C4-2B (cell line): ENCODE results near the gene CLEC9A.

Experiments used
- ZFX ChIP-seq: fragments of 450-650 bp; IDR thresholded peaks from 2 replicates; pipeline ENCODE4 v1.6.1; 2017
- TF ChIP-seq, protein P1 (sequence below): fragments of 450-650 bp; conservative IDR thresholded peaks from 2 replicates; pipeline ENCODE4 v1.5.1; 2017; ENCODE audit warnings: mild to moderate bottlenecking

GRCh38 chr12:10095971-10096370 is 65.5 kb downstream of the CLEC9A start:
- TF ChIP-seq, protein P1, sequence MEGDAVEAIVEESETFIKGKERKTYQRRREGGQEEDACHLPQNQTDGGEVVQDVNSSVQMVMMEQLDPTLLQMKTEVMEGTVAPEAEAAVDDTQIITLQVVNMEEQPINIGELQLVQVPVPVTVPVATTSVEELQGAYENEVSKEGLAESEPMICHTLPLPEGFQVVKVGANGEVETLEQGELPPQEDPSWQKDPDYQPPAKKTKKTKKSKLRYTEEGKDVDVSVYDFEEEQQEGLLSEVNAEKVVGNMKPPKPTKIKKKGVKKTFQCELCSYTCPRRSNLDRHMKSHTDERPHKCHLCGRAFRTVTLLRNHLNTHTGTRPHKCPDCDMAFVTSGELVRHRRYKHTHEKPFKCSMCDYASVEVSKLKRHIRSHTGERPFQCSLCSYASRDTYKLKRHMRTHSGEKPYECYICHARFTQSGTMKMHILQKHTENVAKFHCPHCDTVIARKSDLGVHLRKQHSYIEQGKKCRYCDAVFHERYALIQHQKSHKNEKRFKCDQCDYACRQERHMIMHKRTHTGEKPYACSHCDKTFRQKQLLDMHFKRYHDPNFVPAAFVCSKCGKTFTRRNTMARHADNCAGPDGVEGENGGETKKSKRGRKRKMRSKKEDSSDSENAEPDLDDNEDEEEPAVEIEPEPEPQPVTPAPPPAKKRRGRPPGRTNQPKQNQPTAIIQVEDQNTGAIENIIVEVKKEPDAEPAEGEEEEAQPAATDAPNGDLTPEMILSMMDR = no peak
- no peak for TF ChIP-seq ZFX
